WTC11 (cell line): ENCODE data around the gene PITPNM3.

ENCODE experiments used
- SMAD4 ChIP-seq: sonication (generic); formaldehyde crosslinking; IDR thresholded peaks from 2 replicates; pipeline ENCODE4 v1.8.0; 2022; ENCODE audit warnings: mild to moderate bottlenecking, missing genetic modification reagents
- TEAD4 ChIP-seq: sonication (generic); formaldehyde crosslinking; IDR thresholded peaks from 2 replicates; pipeline ENCODE4 v1.8.0; 2022; ENCODE audit warnings: mild to moderate bottlenecking, missing genetic modification reagents
- ZNF423 ChIP-seq: fragments of 250-450 bp; sonication (Bioruptor Pico); IDR thresholded peaks from 2 replicates; pipeline ENCODE4 v2.1.2; 2022; ENCODE audit warnings: mild to moderate bottlenecking, moderate library complexity
- TF ChIP-seq, protein P1 (sequence below): fragments of 200-600 bp; IDR thresholded peaks from 2 replicates; pipeline ENCODE4 v1.8.0; 2022; ENCODE audit warnings: antibody characterized with exemption
- TF ChIP-seq, protein P2 (sequence below): sonication (generic); formaldehyde crosslinking; IDR thresholded peaks from 2 replicates; pipeline ENCODE4 v1.8.1; 2022; ENCODE audit warnings: mild to moderate bottlenecking, missing genetic modification reagents, moderate library complexity, borderline replicate concordance

DNA sequence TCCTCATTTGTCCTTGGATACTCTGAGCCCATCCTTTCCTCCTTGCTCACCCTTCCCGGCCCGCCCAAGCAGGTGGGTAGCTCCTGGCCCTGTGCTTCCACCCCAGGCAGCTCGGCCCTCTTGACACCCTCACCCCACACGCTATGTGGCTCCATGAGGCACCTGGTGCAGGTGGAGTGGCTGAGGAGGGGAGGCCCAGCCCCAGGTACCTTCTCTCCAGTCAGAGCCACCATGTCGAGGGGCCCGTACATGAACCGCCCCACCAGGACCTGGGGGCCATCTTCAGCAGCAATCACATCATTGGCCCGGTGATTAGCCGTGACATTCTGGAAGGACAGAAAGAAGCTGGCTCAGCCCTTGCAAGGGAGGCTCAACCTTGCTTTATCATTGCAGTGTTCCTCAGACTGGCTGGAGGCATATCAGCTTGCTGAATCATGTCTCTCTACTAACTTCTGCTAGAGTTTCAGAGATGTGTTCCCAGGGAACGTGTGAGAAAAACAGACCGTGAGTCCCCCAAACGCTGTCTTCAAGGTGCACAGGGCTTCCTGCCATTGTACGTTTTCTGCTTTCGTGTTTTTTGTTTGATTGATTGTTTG, 91.8 kb downstream of the PITPNM3 start:
- TF ChIP-seq ZNF423 (no peak), SMAD4 (no peak), TEAD4 (no peak)
- TF ChIP-seq, protein P1, sequence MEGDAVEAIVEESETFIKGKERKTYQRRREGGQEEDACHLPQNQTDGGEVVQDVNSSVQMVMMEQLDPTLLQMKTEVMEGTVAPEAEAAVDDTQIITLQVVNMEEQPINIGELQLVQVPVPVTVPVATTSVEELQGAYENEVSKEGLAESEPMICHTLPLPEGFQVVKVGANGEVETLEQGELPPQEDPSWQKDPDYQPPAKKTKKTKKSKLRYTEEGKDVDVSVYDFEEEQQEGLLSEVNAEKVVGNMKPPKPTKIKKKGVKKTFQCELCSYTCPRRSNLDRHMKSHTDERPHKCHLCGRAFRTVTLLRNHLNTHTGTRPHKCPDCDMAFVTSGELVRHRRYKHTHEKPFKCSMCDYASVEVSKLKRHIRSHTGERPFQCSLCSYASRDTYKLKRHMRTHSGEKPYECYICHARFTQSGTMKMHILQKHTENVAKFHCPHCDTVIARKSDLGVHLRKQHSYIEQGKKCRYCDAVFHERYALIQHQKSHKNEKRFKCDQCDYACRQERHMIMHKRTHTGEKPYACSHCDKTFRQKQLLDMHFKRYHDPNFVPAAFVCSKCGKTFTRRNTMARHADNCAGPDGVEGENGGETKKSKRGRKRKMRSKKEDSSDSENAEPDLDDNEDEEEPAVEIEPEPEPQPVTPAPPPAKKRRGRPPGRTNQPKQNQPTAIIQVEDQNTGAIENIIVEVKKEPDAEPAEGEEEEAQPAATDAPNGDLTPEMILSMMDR, result no peak
- TF ChIP-seq, protein P2, sequence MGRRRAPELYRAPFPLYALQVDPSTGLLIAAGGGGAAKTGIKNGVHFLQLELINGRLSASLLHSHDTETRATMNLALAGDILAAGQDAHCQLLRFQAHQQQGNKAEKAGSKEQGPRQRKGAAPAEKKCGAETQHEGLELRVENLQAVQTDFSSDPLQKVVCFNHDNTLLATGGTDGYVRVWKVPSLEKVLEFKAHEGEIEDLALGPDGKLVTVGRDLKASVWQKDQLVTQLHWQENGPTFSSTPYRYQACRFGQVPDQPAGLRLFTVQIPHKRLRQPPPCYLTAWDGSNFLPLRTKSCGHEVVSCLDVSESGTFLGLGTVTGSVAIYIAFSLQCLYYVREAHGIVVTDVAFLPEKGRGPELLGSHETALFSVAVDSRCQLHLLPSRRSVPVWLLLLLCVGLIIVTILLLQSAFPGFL (CRISPR knock-in tag), result no peak
